K562 (cell line): ENCODE measurements around the gene H3-3A. TPM values are rescaled to one million over a fixed set of nuclear protein-coding genes. Genes with fewer than 3 reads are reported as not detected.

Source experiments
- ARID3B ChIP-seq: fragments of 250-450 bp; sonication (Bioruptor Pico); IDR thresholded peaks from 2 replicates; pipeline ENCODE4 v1.4.0; 2020; ENCODE audit warnings: borderline replicate concordance
- ARNT ChIP-seq, 2 experiments: fragments of 450-650 bp; IDR thresholded peaks; 2 replicates each; pipeline ENCODE4 v1.6.1; 2016; ENCODE audit warnings: mild to moderate bottlenecking in 1 of 2
- BCOR ChIP-seq: fragments of 450-650 bp; IDR thresholded peaks from 2 replicates; pipeline ENCODE4 v1.6.1; 2016
- BRD4 ChIP-seq: fragments of 200-600 bp; sonication (generic); IDR thresholded peaks from 2 replicates; pipeline ENCODE4 v1.6.1; 2017; ENCODE audit warnings: inconsistent platforms
- CLOCK ChIP-seq: fragments of 250-450 bp; sonication (Bioruptor Pico); IDR thresholded peaks from 2 replicates; pipeline ENCODE4 v1.4.0; 2020; ENCODE audit warnings: mild to moderate bottlenecking, moderate library complexity, borderline replicate concordance
- ELF4 ChIP-seq: fragments of 450-650 bp; formaldehyde crosslinking; IDR thresholded peaks from 2 replicates; pipeline ENCODE4 v1.4.0; 2022; ENCODE audit warnings: missing genetic modification characterization
- ESRRA ChIP-seq: fragments of 450-650 bp; IDR thresholded peaks from 2 replicates; pipeline ENCODE4 v1.6.1; 2014; ENCODE audit warnings: low read depth, mild to moderate bottlenecking, moderate library complexity, borderline replicate concordance
- FOXJ2 ChIP-seq: fragments of 200-800 bp; sonication (Bioruptor generic); IDR thresholded peaks from 2 replicates; pipeline ENCODE4 v1.6.1; 2016; ENCODE audit warnings: missing genetic modification characterization, missing compliant biosample characterization
- NUFIP1 ChIP-seq: fragments of 450-650 bp; IDR thresholded peaks from 2 replicates; pipeline ENCODE4 v1.6.1; 2018; ENCODE audit not compliant: partially characterized antibody
- POLR2AphosphoS5 ChIP-seq: IDR thresholded peaks from 2 replicates; pipeline ENCODE4 v1.6.1; 2011; ENCODE audit warnings: mild to moderate bottlenecking, low read depth, low read length, moderate library complexity; ENCODE audit not compliant: control insufficient read depth, insufficient read depth
- POLR2H ChIP-seq: IDR thresholded peaks from 2 replicates; pipeline ENCODE4 v1.6.1; 2016; ENCODE audit warnings: missing genetic modification characterization, low read depth, mild to moderate bottlenecking, control low read depth, missing compliant biosample characterization, moderate library complexity
- RBM39 ChIP-seq: fragments of 200-400 bp; formaldehyde crosslinking; optimal IDR thresholded peaks from 2 replicates; pipeline ENCODE3; 2018; ENCODE audit warnings: low read depth, low read length
- STAG1 ChIP-seq: sonication (generic); formaldehyde crosslinking; IDR thresholded peaks from 2 replicates; pipeline ENCODE4 v1.5.0; 2020; ENCODE audit warnings: missing genetic modification reagents, borderline replicate concordance
- U2AF1 ChIP-seq: fragments of 200-400 bp; formaldehyde crosslinking; optimal IDR thresholded peaks from 2 replicates; pipeline ENCODE3; 2017; ENCODE audit warnings: mild to moderate bottlenecking, low read depth, low read length, moderate library complexity
- ZNF197 ChIP-seq: fragments of 200-800 bp; sonication (Bioruptor generic); IDR thresholded peaks from 2 replicates; pipeline ENCODE4 v1.6.1; 2016; ENCODE audit warnings: low read depth, missing genetic modification characterization, missing compliant biosample characterization
- ZNF253 ChIP-seq: fragments of 250-450 bp; sonication (Bioruptor Pico); conservative IDR thresholded peaks from 2 replicates; pipeline ENCODE4 v1.6.1; 2021; ENCODE audit warnings: mild to moderate bottlenecking
- ZNF449 ChIP-seq: fragments of 250-450 bp; sonication (Bioruptor Pico); IDR thresholded peaks from 2 replicates; pipeline ENCODE4 v1.8.0; 2022; ENCODE audit warnings: moderate library complexity, mild to moderate bottlenecking, inconsistent platforms
- ZNF507 ChIP-seq: conservative IDR thresholded peaks from 2 replicates; pipeline ENCODE4 v1.6.1; 2017; ENCODE audit warnings: missing genetic modification characterization, missing compliant biosample characterization
- ZNF639 ChIP-seq, 2 experiments: fragments of 200-800 bp in 1 of 2; sonication (Bioruptor generic) in 1 of 2; sonication (generic) in 1 of 2; formaldehyde crosslinking in 1 of 2; IDR thresholded peaks in 1 of 2; conservative IDR thresholded peaks in 1 of 2; 2 replicates each; pipeline versions ENCODE4 v1.5.0 to v1.6.1; 2016 to 2020; ENCODE audit warnings: missing compliant biosample characterization in 1 of 2, missing genetic modification characterization in 1 of 2, missing genetic modification reagents in 1 of 2
- ZNF644 ChIP-seq: fragments of 200-800 bp; sonication (Bioruptor generic); IDR thresholded peaks from 2 replicates; pipeline ENCODE4 v1.6.1; 2016; ENCODE audit warnings: low read depth, missing genetic modification characterization, missing compliant biosample characterization
- polyA plus RNA-seq, 8 experiments: library from polyadenylated mRNA; depleted of rRNA in 4 of 8; stranded (reverse) in 5 of 8; unstranded in 3 of 8; fragments of >200 nt; fragmentation: Nextera tagmentation in 2 of 8; fragmentation: Illumina TruSeq in 1 of 8; extraction: Ambion mirVana in 2 of 8; extraction: Trizol in 1 of 8; gene quantifications; 2 replicates each; pipeline versions ENCODE4 v1.2.1 to v1.2.3, GENCODE V29; 2011 to 2014; ENCODE audit warnings: inconsistent platforms in 1 of 8, missing spikeins in 1 of 8
- total RNA-seq, 7 experiments: library from RNA; depleted of rRNA in 6 of 7; stranded (reverse); fragments of >200 nt in 6 of 7; fragmentation: Illumina TruSeq in 2 of 7; extraction: Trizol in 2 of 7; gene quantifications; 2 replicates each; pipeline versions ENCODE4 v1.2.1 to v1.2.3, GENCODE V29; 2011 to 2021; ENCODE audit warnings: low replicate concordance in 1 of 7

H3-3A gene
- total and polyA plus RNA-seq, 9 of the 15 experiments (the other 6 are each of a cell fraction or from before 2014, with no cell fraction given) = 426 to 1,083 (median 591) TPM

GRCh38 chr1:226061841-226062557 is 517 bp upstream of the H3-3A start (continued):
- TF ChIP-seq ARID3B (CRISPR knock-in tag) (peak; percentile 60; the same call in 1 of the 2 replicates), NUFIP1 (no peak), ZNF253 (CRISPR knock-in tag) (no peak), ZNF507 (tag) (no peak), ZNF639 (CRISPR knock-in tag; conservative IDR thresholded peaks at IDR 0.05 in 1 of 2, IDR thresholded peaks at IDR 0.05 in 1 of 2) (peak in 1 of 2 experiments; percentile 99; a peak in 2 of 4 replicates), BRD4 (peak; percentile 45; the same call in 1 of the 2 replicates), RBM39 (no peak), STAG1 (CRISPR knock-in tag) (peak; percentile 58), ZNF644 (tag) (peak; percentile 85), ZNF197 (CRISPR knock-in tag) (peak; percentile 68), ELF4 (CRISPR knock-in tag) (no peak), ZNF449 (CRISPR knock-in tag) (no peak), CLOCK (CRISPR knock-in tag) (no peak), BCOR (no peak), POLR2H (tag) (peak; percentile 86), U2AF1 (peak; percentile 93), ARNT (IDR thresholded peaks at IDR 0.05) (no peak), POLR2AphosphoS5 (no peak), FOXJ2 (tag) (0 out of 2 replicates have a peak, but pooled peaks have one; percentile 40), ESRRA (peak; percentile 66)
